Measurements from ENCODE around the gene LRP1B.
"Not testable (repeated sequence)": the region's sequence is repeated elsewhere in the genome, so short reads cannot be mapped to it uniquely, and the experiment has no call there.

Gene LRP1B

GRCh38 chr2:140354544-140354943 is 1776.3 kb downstream of the LRP1B start:
- DNase-seq, result no peak

GRCh38 chr2:140353541-140353940 is 1777.3 kb downstream of the LRP1B start:
- no peak for DNase-seq

GRCh38 chr2:140351692-140352091 is 1779.1 kb downstream of the LRP1B start:
- DNase-seq, result no peak

GRCh38 chr2:140349695-140350094 is 1781.1 kb downstream of the LRP1B start:
- DNase-seq, result no peak

GRCh38 chr2:140348826-140349225 is 1782.0 kb downstream of the LRP1B start:
- no peak for DNase-seq

- no peak for DNase-seq
Observed at GRCh38 chr2:140344838-140345237, 1786.0 kb downstream of the LRP1B start.

- not testable (repeated sequence) for DNase-seq
Observed at GRCh38 chr2:140344266-140344665, 1786.5 kb downstream of the LRP1B start.

- no peak for DNase-seq
Observed at GRCh38 chr2:140338795-140339194, 1792.0 kb downstream of the LRP1B start.

- DNase-seq, result no peak
Observed at GRCh38 chr2:140337061-140337460, 1793.8 kb downstream of the LRP1B start.

- no peak for DNase-seq
Observed at GRCh38 chr2:140316345-140316744, 1814.5 kb downstream of the LRP1B start.

GRCh38 chr2:140311905-140312304 is 1818.9 kb downstream of the LRP1B start:
- DNase-seq, result no peak

- no peak for DNase-seq
Observed at GRCh38 chr2:140308706-140309105, 1822.1 kb downstream of the LRP1B start.

GRCh38 chr2:140307532-140307931 is 1823.3 kb downstream of the LRP1B start:
- DNase-seq, result no peak

GRCh38 chr2:140295767-140296166 is 1835.0 kb downstream of the LRP1B start:
- DNase-seq, result no peak

GRCh38 chr2:140288726-140289125 is 1842.1 kb downstream of the LRP1B start:
- DNase-seq, result no peak

GRCh38 chr2:140288213-140288612 is 1842.6 kb downstream of the LRP1B start:
- no peak for DNase-seq

GRCh38 chr2:140286377-140286776 is 1844.4 kb downstream of the LRP1B start:
- no peak for DNase-seq

- DNase-seq, result not testable (repeated sequence)
Observed at GRCh38 chr2:140277344-140277743, 1853.5 kb downstream of the LRP1B start.

- DNase-seq, result no peak
Observed at GRCh38 chr2:140276661-140277060, 1854.2 kb downstream of the LRP1B start.

- no peak for DNase-seq
Observed at GRCh38 chr2:140275427-140275826, 1855.4 kb downstream of the LRP1B start.

- no peak for DNase-seq
Observed at GRCh38 chr2:140274891-140275290, 1855.9 kb downstream of the LRP1B start.

GRCh38 chr2:140273958-140274357 is 1856.9 kb downstream of the LRP1B start:
- no peak for DNase-seq

- no peak for DNase-seq
Observed at GRCh38 chr2:140273408-140273807, 1857.4 kb downstream of the LRP1B start.

- no peak for DNase-seq
Observed at GRCh38 chr2:140270224-140270623, 1860.6 kb downstream of the LRP1B start.

GRCh38 chr2:140269000-140269399 is 1861.8 kb downstream of the LRP1B start:
- no peak for DNase-seq

- no peak for DNase-seq
Observed at GRCh38 chr2:140262908-140263307, 1867.9 kb downstream of the LRP1B start.
